Liver (tissue), 3 donors: Measurements from ENCODE around the gene JAG1.

Experiments
- CTCF ChIP-seq: fragments of 150-350 bp; IDR thresholded peaks from 2 replicates; pipeline ENCODE4 v1.5.1; 2017; ENCODE audit warnings: improper control_type of control experiment, low read depth, low read length; ENCODE audit not compliant: missing input control
- GABPA ChIP-seq, 2 donors: IDR thresholded peaks in 1 of 2; conservative IDR thresholded peaks in 1 of 2; 2 replicates each; pipeline ENCODE4 v1.6.1; 2016; ENCODE audit warnings: antibody characterized with exemption in 2 of 2, mild to moderate bottlenecking in 1 of 2, moderate library complexity in 1 of 2
- YY1 ChIP-seq: IDR thresholded peaks from 2 replicates; pipeline ENCODE4 v1.6.1; 2016; ENCODE audit warnings: antibody characterized with exemption, mild to moderate bottlenecking
- donor health status: healthy.
- donor health status: healthy.

GRCh38 chr20:10609276-10609675, 64.5 kb downstream of the JAG1 start:
- TF ChIP-seq CTCF = no peak
- no peak for TF ChIP-seq YY1
- no peak for TF ChIP-seq GABPA (IDR thresholded peaks at IDR 0.05 in 1 of 2, conservative IDR thresholded peaks at IDR 0.05 in 1 of 2)
